Esophagus squamous epithelium (tissue), 4 donors: ENCODE data around the gene KRT16.

Source experiments
- POLR2A ChIP-seq, 4 donors: fragments of 450-650 bp; IDR thresholded peaks; one replicate each; pipeline ENCODE4 v1.6.1; 2017; ENCODE audit warnings: antibody characterized with exemption in 4 of 4, mild to moderate bottlenecking in 4 of 4, moderate library complexity in 3 of 4
- TF ChIP-seq, protein P1 (sequence below), 6 experiments: fragments of 450-650 bp in 4 of 6; fragments of 200-600 bp in 2 of 6; sonication (generic) in 2 of 6; IDR thresholded peaks; one replicate each; pipeline ENCODE4 v1.5.1; 2016 to 2019; ENCODE audit warnings: antibody characterized with exemption in 6 of 6, mild to moderate bottlenecking in 4 of 6, moderate library complexity in 4 of 6

DNA sequence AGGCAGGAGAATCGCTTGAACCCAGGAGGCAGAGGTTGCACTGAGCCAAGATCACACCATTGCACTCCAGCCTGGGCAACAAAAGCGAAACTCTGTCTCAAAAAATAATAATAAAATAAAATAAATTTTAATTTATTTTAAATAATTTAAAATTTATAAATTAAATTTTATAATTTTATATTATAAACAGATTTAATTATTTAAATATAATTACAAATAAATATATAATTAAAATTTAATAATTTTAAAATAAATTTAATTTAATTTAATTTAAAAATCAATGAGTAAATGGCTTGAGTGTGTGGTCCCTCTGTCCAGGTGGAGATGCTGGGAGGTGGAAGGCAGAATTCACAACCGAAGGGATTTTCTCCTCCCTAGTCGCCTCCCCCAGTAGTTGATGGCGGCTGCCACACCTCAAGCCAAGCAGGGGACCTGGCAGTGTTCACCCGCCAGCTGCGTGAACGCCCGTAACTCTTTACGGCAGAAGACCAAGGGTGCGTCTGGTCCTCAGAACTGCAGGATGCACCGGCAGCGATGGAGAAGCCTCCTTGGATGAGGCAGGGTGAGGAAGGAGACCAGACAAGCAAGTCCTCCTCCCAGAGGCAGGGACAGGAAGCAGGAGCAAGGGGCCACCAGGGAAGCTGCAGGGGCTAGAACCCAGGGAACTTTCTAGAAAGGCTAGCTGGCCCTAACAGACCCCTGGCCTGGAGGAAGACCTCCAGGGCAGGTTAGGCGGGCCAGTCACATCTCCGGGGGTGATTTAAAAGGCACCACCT lies 34.7 kb upstream of the KRT16 start:
- no peak for TF ChIP-seq POLR2A (IDR thresholded peaks at IDR 0.05)
- TF ChIP-seq, protein P1, sequence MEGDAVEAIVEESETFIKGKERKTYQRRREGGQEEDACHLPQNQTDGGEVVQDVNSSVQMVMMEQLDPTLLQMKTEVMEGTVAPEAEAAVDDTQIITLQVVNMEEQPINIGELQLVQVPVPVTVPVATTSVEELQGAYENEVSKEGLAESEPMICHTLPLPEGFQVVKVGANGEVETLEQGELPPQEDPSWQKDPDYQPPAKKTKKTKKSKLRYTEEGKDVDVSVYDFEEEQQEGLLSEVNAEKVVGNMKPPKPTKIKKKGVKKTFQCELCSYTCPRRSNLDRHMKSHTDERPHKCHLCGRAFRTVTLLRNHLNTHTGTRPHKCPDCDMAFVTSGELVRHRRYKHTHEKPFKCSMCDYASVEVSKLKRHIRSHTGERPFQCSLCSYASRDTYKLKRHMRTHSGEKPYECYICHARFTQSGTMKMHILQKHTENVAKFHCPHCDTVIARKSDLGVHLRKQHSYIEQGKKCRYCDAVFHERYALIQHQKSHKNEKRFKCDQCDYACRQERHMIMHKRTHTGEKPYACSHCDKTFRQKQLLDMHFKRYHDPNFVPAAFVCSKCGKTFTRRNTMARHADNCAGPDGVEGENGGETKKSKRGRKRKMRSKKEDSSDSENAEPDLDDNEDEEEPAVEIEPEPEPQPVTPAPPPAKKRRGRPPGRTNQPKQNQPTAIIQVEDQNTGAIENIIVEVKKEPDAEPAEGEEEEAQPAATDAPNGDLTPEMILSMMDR (IDR thresholded peaks at IDR 0.05): no peak
